ENCODE measurements around the gene FOXP1. TPM values are rescaled to one million over a fixed set of nuclear protein-coding genes. Genes with fewer than 3 reads are reported as not detected.

The FOXP1 gene
- total and polyA plus RNA-seq, 2 donors (not counting 1 experiment from before 2014, with no cell fraction given), result 70.3 to 101 TPM

GRCh38 chr3:71025010-71025409, 558.5 kb downstream of the FOXP1 start:
- H3K27me3 ChIP-seq (ENCODE audit: control insufficient read depth, insufficient read depth, low read length), result no peaks in the 10 kb centered on the region
- H3K4me2 ChIP-seq (ENCODE audit: extremely low read depth, insufficient read depth, low read length), result no peak overlapping the region
- H3K9ac ChIP-seq (ENCODE audit: insufficient read depth, low read length), result no peak overlapping the region
- H3K4me1 ChIP-seq (ENCODE audit: control insufficient read depth, extremely low read depth, insufficient read depth, low read length), result no peaks in the 10 kb centered on the region
- H3K9me3 ChIP-seq (ENCODE audit: control insufficient read depth, insufficient read depth, low read depth, low read length), result no peaks in the 10 kb centered on the region
- peaks cover 79% of the 10 kb centered on the region for H3K79me2 ChIP-seq (ENCODE audit: control insufficient read depth, insufficient read depth, low read length)
- no peak for DNase-seq (ENCODE audit: low read depth in 2 of 2)
- H4K20me1 ChIP-seq (ENCODE audit: control insufficient read depth, extremely low read depth, insufficient read depth, low read length), result no peaks in the 10 kb centered on the region
- H3K36me3 ChIP-seq (ENCODE audit: control insufficient read depth, insufficient read depth, low read length), result peaks cover 4% of the 10 kb centered on the region
- no peak overlapping the region for H3K4me3 ChIP-seq (replicated peaks in 1 of 4; ENCODE audit: control extremely low read depth in 1 of 4, insufficient read depth in 1 of 4, low read depth in 3 of 4, low read length in 4 of 4)
- no peak overlapping the region for H2AFZ ChIP-seq (ENCODE audit: low read length)
- H3K27ac ChIP-seq (ENCODE audit: insufficient read depth, low read length), result no peak overlapping the region
- no peak for TF ChIP-seq CTCF (conservative IDR thresholded peaks at IDR 0.05 in 1 of 2, IDR thresholded peaks at IDR 0.05 in 1 of 2; ENCODE audit: low read depth in 1 of 2, low read length in 2 of 2)
- no peak for TF ChIP-seq EZH2 (IDR thresholded peaks at IDR 0.05; ENCODE audit: low read length, missing control alignments)

- Histone ChIP-seq H3K4me3 (replicated peaks in 1 of 4; ENCODE audit: control extremely low read depth in 1 of 4, insufficient read depth in 1 of 4, low read depth in 3 of 4, low read length in 4 of 4) (no peak overlapping the region), H2AFZ (ENCODE audit: low read length) (no peak overlapping the region), H4K20me1 (ENCODE audit: control insufficient read depth, extremely low read depth, insufficient read depth, low read length) (no peaks in the 10 kb centered on the region), H3K9ac (ENCODE audit: insufficient read depth, low read length) (no peak overlapping the region), H3K4me2 (ENCODE audit: extremely low read depth, insufficient read depth, low read length) (no peak overlapping the region), H3K79me2 (ENCODE audit: control insufficient read depth, insufficient read depth, low read length) (peaks cover 81% of the 10 kb centered on the region), H3K27ac (ENCODE audit: insufficient read depth, low read length) (no peak overlapping the region), H3K27me3 (ENCODE audit: control insufficient read depth, insufficient read depth, low read length) (no peaks in the 10 kb centered on the region), H3K9me3 (ENCODE audit: control insufficient read depth, insufficient read depth, low read depth, low read length) (no peaks in the 10 kb centered on the region), H3K4me1 (ENCODE audit: control insufficient read depth, extremely low read depth, insufficient read depth, low read length) (no peaks in the 10 kb centered on the region), H3K36me3 (ENCODE audit: control insufficient read depth, insufficient read depth, low read length) (peaks cover 4% of the 10 kb centered on the region)
- TF ChIP-seq EZH2 (IDR thresholded peaks at IDR 0.05; ENCODE audit: low read length, missing control alignments), result no peak
- TF ChIP-seq CTCF (conservative IDR thresholded peaks at IDR 0.05 in 1 of 2, IDR thresholded peaks at IDR 0.05 in 1 of 2; ENCODE audit: low read depth in 1 of 2, low read length in 2 of 2), result peak; percentile 6 to 25
- DNase-seq (ENCODE audit: low read depth in 2 of 2), result peak; percentile 26 to 29
These were observed 560.8 kb downstream of the FOXP1 start for GRCh38 chr3:71022551-71023335.

- Histone ChIP-seq H3K27me3 (ENCODE audit: control insufficient read depth, insufficient read depth, low read length) (no peaks in the 10 kb centered on the region), H3K27ac (ENCODE audit: insufficient read depth, low read length) (no peak overlapping the region), H3K4me3 (replicated peaks in 1 of 4; ENCODE audit: control extremely low read depth in 1 of 4, insufficient read depth in 1 of 4, low read depth in 3 of 4, low read length in 4 of 4) (no peak overlapping the region), H4K20me1 (ENCODE audit: control insufficient read depth, extremely low read depth, insufficient read depth, low read length) (no peaks in the 10 kb centered on the region), H2AFZ (ENCODE audit: low read length) (no peak overlapping the region), H3K9ac (ENCODE audit: insufficient read depth, low read length) (no peak overlapping the region), H3K36me3 (ENCODE audit: control insufficient read depth, insufficient read depth, low read length) (peaks cover 5% of the 10 kb centered on the region), H3K4me2 (ENCODE audit: extremely low read depth, insufficient read depth, low read length) (no peak overlapping the region), H3K9me3 (ENCODE audit: control insufficient read depth, insufficient read depth, low read depth, low read length) (no peaks in the 10 kb centered on the region), H3K4me1 (ENCODE audit: control insufficient read depth, extremely low read depth, insufficient read depth, low read length) (no peaks in the 10 kb centered on the region), H3K79me2 (ENCODE audit: control insufficient read depth, insufficient read depth, low read length) (peaks cover 63% of the 10 kb centered on the region)
- no peak for DNase-seq (ENCODE audit: low read depth in 2 of 2)
- TF ChIP-seq CTCF (conservative IDR thresholded peaks at IDR 0.05 in 1 of 2, IDR thresholded peaks at IDR 0.05 in 1 of 2; ENCODE audit: low read depth in 1 of 2, low read length in 2 of 2), result no peak
- no peak for TF ChIP-seq EZH2 (IDR thresholded peaks at IDR 0.05; ENCODE audit: low read length, missing control alignments)
These were observed 564.7 kb downstream of the FOXP1 start for GRCh38 chr3:71018799-71019198.

Measured in fibroblast of lung (primary cell).